Ishikawa (cell line): ENCODE data around the gene LGALS7B.

Source experiments
- CEBPB ChIP-seq: IDR thresholded peaks from 2 replicates; pipeline ENCODE4 v1.6.1; 2012
- CREB1 ChIP-seq: IDR thresholded peaks from 2 replicates; pipeline ENCODE4 v1.6.1; 2012; ENCODE audit warnings: low read depth
- EGR1 ChIP-seq: IDR thresholded peaks from 2 replicates; pipeline ENCODE4 v1.6.1; 2012
- EP300 ChIP-seq: IDR thresholded peaks from 2 replicates; pipeline ENCODE4 v1.6.1; 2012; ENCODE audit warnings: borderline replicate concordance
- FOXM1 ChIP-seq: IDR thresholded peaks from 2 replicates; pipeline ENCODE4 v1.6.1; 2012; ENCODE audit warnings: low read depth, borderline replicate concordance
- NFIC ChIP-seq: IDR thresholded peaks from 2 replicates; pipeline ENCODE4 v1.6.1; 2012
- RAD21 ChIP-seq: IDR thresholded peaks from 2 replicates; pipeline ENCODE4 v1.6.1; 2012; ENCODE audit warnings: low read depth
- TAF1 ChIP-seq: IDR thresholded peaks from 2 replicates; pipeline ENCODE4 v1.6.1; 2012; ENCODE audit warnings: low read depth, mild to moderate bottlenecking
- TCF12 ChIP-seq: IDR thresholded peaks from 2 replicates; pipeline ENCODE4 v1.6.1; 2012; ENCODE audit warnings: low read depth
- TEAD4 ChIP-seq: IDR thresholded peaks from 2 replicates; pipeline ENCODE4 v1.6.1; 2012
- YY1 ChIP-seq: IDR thresholded peaks from 2 replicates; pipeline ENCODE4 v1.6.1; 2012; ENCODE audit warnings: low read depth
- ZBTB7A ChIP-seq: IDR thresholded peaks from 2 replicates; pipeline ENCODE4 v1.6.1; 2012; ENCODE audit warnings: low read depth
- TF ChIP-seq, protein P1 (sequence below): IDR thresholded peaks from 2 replicates; pipeline ENCODE4 v1.6.1; 2012; ENCODE audit warnings: low read depth, mild to moderate bottlenecking
- TF ChIP-seq, protein P2 (sequence below): IDR thresholded peaks from 2 replicates; pipeline ENCODE4 v1.6.1; 2012
- TF ChIP-seq, protein P3 (sequence below): IDR thresholded peaks from 2 replicates; pipeline ENCODE4 v1.6.1; 2012

LGALS7B gene

DNA sequence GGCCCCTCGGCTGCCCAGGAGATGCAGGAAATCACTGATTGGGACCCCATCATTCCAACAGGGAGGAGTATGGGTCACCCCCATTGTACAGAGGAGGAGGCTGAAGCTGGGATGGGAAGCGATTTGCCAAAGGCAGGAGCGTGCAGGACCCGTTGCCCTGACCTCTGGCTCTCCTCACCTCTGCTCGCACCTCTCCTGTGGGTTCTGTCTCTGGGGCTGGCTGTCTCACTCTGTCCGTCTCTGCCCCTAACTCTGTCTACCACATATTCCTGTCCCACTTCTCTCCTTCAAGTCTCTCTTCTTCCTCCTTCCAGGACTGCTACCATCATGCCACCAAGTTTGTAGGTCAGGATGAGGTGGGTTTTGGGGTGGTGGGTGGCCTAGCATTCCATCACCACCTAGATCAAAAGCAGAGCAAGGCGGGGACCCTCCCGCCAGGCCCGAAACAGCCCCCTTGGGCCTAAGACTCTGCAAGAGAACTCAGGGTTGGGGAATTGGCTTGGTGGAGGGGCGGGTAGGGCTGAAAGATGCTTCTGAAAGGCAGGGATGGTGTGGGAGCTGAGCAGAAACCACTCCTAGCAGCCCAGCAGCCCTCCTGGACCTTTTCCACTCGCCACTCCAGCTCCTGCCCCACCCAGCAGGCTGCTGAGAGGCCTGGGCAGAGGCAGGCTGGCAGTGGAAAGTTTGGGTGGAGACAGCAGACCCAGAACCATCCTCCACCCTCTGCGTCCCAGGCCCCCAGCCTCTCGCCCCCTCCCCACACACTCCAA lies 14.6 kb upstream of the LGALS7B start:
- TF ChIP-seq CEBPB (no peak), ZBTB7A (no peak), TCF12 (no peak), EGR1 (no peak), EP300 (no peak), TEAD4 (no peak), FOXM1 (no peak), RAD21 (no peak), YY1 (no peak), TAF1 (no peak), CREB1 (no peak)
- TF ChIP-seq, protein P1, sequence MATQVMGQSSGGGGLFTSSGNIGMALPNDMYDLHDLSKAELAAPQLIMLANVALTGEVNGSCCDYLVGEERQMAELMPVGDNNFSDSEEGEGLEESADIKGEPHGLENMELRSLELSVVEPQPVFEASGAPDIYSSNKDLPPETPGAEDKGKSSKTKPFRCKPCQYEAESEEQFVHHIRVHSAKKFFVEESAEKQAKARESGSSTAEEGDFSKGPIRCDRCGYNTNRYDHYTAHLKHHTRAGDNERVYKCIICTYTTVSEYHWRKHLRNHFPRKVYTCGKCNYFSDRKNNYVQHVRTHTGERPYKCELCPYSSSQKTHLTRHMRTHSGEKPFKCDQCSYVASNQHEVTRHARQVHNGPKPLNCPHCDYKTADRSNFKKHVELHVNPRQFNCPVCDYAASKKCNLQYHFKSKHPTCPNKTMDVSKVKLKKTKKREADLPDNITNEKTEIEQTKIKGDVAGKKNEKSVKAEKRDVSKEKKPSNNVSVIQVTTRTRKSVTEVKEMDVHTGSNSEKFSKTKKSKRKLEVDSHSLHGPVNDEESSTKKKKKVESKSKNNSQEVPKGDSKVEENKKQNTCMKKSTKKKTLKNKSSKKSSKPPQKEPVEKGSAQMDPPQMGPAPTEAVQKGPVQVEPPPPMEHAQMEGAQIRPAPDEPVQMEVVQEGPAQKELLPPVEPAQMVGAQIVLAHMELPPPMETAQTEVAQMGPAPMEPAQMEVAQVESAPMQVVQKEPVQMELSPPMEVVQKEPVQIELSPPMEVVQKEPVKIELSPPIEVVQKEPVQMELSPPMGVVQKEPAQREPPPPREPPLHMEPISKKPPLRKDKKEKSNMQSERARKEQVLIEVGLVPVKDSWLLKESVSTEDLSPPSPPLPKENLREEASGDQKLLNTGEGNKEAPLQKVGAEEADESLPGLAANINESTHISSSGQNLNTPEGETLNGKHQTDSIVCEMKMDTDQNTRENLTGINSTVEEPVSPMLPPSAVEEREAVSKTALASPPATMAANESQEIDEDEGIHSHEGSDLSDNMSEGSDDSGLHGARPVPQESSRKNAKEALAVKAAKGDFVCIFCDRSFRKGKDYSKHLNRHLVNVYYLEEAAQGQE = no peak
- TF ChIP-seq, protein P2, sequence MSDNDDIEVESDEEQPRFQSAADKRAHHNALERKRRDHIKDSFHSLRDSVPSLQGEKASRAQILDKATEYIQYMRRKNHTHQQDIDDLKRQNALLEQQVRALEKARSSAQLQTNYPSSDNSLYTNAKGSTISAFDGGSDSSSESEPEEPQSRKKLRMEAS = no peak
- TF ChIP-seq, protein P3, sequence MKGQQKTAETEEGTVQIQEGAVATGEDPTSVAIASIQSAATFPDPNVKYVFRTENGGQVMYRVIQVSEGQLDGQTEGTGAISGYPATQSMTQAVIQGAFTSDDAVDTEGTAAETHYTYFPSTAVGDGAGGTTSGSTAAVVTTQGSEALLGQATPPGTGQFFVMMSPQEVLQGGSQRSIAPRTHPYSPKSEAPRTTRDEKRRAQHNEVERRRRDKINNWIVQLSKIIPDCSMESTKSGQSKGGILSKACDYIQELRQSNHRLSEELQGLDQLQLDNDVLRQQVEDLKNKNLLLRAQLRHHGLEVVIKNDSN = no peak

DNA sequence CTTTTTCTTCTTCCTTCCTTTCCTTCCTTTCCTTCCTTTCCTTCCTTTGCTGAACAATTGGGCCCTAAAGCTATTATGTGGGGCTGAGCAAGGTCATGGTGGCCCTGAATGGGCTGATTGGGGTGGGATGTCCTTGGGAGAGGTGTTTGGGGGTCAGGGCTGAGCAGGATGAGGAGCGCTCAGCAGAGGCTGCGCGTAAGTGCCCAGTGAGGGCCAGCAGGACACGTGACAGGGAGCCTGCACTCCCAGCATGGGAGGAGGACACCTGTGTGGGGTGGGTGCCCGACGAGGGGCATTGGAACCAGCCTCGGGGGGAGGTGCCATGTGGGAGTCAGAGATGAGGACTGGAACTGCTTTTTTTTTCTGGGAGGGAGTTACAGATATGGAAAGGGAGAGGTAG lies 10.3 kb upstream of the LGALS7B start:
- no peak for TF ChIP-seq FOXM1
- TF ChIP-seq NFIC = no peak
- TF ChIP-seq, protein P2 = no peak
- no peak for TF ChIP-seq TAF1
- TF ChIP-seq TEAD4 = no peak
- no peak for TF ChIP-seq YY1
- TF ChIP-seq EGR1 = no peak
- TF ChIP-seq, protein P1 = no peak
- no peak for TF ChIP-seq CREB1
- TF ChIP-seq TCF12 = no peak
- TF ChIP-seq ZBTB7A = no peak
- no peak for TF ChIP-seq CEBPB
- TF ChIP-seq RAD21 = no peak
- no peak for TF ChIP-seq EP300
- TF ChIP-seq, protein P3 = no peak

DNA sequence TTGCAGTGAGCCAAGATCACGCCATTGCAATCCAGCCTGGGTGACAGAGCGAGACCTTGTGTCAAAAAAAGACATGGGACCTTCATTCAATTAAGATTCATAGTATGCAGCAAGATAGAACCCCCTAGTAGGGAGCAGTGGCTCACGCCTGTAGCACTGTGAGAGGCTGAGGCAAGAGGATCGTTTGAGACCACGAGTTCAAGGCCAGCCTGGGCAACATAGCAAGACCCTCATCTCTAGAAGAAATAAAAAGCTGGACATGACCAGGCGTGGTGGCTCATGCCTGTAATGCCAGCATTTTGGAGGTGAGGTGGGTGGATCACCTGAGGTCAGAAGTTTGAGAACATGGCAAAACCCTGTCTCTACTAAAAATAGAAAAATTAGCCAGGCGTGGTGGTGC lies 8.6 kb upstream of the LGALS7B start:
- no peak for TF ChIP-seq EP300
- no peak for TF ChIP-seq EGR1
- TF ChIP-seq YY1 = no peak
- no peak for TF ChIP-seq TAF1
- TF ChIP-seq, protein P3 = no peak
- TF ChIP-seq NFIC = no peak
- no peak for TF ChIP-seq ZBTB7A
- no peak for TF ChIP-seq TEAD4
- TF ChIP-seq RAD21 = no peak
- TF ChIP-seq FOXM1 = no peak

DNA sequence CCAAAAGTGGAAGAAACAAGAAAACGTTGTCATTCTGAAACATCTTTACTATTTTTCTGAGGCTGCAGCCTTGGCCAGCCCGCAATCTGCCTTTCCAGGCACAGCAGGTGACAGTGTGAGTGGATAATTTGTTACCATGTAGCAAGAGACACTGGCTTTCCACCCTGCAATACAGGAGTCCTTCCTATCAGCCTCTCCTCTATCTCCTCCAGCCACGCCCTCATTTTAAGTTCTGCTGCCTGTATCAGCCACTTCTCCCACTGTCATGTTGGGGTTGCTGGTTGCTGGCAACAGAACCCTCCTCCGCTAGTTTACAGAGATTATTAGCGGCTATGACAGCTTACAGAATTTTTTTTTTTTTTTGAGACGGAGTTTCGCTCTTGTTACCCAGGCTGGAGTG lies 7.9 kb upstream of the LGALS7B start:
- TF ChIP-seq NFIC = no peak
- no peak for TF ChIP-seq FOXM1
- no peak for TF ChIP-seq TCF12
- TF ChIP-seq TAF1 = no peak
- no peak for TF ChIP-seq ZBTB7A
- TF ChIP-seq, protein P2 = no peak
- TF ChIP-seq EP300 = no peak
- TF ChIP-seq RAD21 = no peak
- no peak for TF ChIP-seq CREB1
- TF ChIP-seq EGR1 = no peak
- TF ChIP-seq, protein P3 = no peak
- no peak for TF ChIP-seq YY1
- TF ChIP-seq CEBPB = no peak
- TF ChIP-seq, protein P1 = no peak
- TF ChIP-seq TEAD4 = no peak
